ENCODE results near the gene PRDX4.
"Not testable (repeated sequence)": the region's sequence is repeated elsewhere in the genome, so short reads cannot be mapped to it uniquely, and the experiment has no call there.

The PRDX4 gene

GRCh38 chrX:23667239-23668177 lies at the start of gene PRDX4:
Gene PRDX4, plus strand, starts transcription at chrX:23667493. Its CDS starts 78 bp downstream, at chrX:23667571.
- DNase-seq, result peak; percentile 95

DNA sequence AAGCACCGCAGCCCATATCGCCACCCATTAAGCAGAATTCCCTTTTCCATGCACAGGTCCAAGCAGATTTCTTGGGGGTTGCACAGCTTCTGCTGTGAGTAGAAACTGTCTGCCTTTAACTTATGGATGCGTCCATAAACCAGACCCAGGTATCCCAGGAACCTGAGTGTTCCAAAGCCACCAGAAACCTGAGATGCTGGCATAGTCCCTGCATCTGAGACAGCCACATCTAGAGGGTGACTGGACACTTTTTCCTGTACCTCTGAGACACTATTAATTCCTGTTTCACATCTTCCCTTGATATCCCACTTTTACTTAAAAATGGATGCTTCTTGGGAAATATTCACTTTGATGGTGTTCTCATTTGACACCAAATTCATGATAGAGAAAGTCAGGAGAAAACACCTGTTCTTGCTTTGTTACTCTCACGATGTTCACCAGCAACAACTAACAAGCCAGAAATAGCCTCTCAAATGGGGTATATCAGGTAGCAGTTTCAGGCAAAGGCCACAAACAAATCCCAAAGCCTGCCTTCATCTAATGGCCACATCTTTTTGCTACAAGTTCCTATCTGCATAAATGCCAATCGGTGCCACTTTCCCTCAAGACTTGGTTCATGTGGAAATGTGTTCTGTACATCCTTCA lies 45.5 kb upstream of the PRDX4 start:
- DNase-seq, result no peak

GRCh38 chrX:23623797-23624196 lies 43.5 kb upstream of the PRDX4 start:
- DNase-seq, result no peak

DNA sequence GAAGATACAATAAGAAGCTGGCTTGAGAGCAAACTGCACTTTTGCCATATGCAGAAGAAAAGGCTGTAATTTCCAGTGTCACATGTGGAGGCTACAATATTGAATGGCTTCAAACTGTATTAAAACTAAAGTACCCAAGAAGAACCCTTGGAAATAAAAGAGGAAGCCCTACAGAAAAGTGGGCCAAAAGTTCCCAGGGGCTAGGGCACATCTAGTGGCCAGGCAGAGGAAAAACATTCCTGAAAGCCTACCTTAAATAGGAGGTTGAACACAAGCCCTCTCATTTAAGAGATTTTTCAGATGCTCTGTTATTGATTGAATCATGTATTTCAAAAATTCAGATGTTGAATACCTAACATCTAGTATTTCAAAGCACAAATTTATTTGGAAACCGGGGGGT lies 40.6 kb upstream of the PRDX4 start:
- no peak for DNase-seq

GRCh38 chrX:23628131-23628530 lies 39.2 kb upstream of the PRDX4 start:
- DNase-seq, result no peak

GRCh38 chrX:23631136-23631535 lies 36.2 kb upstream of the PRDX4 start:
- no peak for DNase-seq

DNA sequence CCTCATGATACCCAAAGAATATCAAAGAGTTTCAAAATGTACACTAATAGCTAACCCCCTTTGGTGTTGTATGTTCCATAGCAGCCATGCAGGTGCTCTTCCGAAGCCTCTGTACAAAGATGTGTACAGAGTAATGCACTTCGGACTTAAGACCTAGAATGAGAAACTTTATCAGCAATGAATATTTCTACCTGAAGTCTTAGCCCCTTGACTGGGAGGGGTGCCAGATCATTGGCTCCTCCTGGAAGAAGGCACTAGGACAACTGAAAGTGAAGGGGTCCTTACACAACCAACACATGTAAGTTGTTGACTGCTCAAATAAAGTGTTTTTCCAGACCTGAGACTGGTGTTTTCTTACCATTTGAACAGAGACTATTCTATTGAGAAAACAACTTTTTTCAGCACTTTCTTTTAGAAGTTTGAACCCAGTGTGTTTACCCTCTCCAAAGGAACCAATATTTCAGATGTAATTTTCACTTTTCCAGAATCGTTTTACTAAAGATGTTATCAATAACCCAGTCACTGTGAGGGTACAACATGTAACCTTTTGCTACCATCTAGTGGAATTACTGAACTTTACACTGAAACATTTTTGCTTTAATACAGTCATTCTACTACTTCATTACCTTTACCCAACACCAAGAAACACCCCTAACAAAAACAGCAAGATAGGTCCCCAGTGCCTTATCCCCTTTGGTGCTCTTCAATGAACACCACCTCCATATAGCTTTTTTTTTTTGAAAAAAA lies 33.3 kb upstream of the PRDX4 start:
- peak; percentile 36 for DNase-seq

DNA sequence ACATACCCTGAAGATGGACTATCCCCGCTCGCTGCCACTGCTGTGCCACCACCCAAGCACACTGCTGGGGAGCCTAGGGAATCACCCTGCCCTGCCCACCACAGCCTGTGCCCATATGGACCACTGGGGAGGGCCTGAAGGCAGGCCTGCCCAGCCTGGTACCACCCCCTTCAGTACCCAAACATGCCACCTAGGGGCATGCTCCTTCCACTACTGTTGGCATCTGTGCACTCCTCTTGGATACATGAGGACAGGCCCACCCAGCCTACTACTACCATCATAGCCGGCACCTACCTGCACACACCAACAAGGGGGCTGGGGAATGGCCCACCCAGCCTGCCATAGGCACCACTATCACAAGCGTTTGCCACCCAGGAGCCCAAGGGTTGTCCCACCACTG lies 30.1 kb upstream of the PRDX4 start:
- no peak for DNase-seq

GRCh38 chrX:23643020-23643419 lies 24.3 kb upstream of the PRDX4 start:
- no peak for DNase-seq

- DNase-seq, result no peak
Measured at GRCh38 chrX:23644744-23645143, 22.5 kb upstream of the PRDX4 start.

DNA sequence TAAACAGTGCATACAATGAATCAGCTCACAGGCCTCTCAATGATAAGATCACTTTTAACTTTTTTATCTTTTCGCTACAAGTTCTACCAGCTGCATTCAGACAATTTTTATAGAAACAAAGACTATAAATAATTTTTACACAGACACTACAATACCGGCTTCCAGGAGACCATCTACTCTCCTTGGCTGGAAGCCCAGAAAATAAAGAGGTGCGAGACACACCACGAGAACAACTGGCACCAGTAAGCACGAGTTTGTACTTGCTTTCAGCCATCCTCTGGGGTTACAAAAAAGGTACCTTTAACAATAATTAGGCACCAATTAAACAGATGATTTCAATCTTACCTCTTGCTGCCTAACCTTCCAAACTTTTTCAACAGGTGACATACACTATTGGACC lies 11.2 kb upstream of the PRDX4 start:
- DNase-seq, result no peak

DNA sequence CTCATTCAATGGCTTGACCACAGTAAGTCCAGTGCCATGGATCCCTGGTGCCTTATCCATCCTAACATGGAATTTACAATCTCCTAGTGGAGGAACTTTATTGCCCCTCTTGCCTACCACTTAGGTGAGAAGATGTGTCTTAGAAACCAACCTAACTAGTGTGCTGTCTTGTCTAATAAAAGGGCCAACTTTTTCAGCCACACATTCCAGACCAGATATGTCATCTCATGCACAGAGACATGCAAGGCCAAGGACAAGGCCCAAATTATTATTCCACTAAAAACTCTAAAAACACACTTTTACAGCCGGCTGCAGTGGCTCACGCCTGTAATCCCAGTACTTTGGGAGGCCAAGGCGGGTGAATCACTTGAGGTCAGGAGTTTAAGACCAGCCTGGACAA lies 10.6 kb upstream of the PRDX4 start:
- DNase-seq, result no peak

GRCh38 chrX:23659339-23659738 lies 8.0 kb upstream of the PRDX4 start:
- no peak for DNase-seq

- not testable (repeated sequence) for DNase-seq
Measured at GRCh38 chrX:23660083-23660765, 7.1 kb upstream of the PRDX4 start.

DNA sequence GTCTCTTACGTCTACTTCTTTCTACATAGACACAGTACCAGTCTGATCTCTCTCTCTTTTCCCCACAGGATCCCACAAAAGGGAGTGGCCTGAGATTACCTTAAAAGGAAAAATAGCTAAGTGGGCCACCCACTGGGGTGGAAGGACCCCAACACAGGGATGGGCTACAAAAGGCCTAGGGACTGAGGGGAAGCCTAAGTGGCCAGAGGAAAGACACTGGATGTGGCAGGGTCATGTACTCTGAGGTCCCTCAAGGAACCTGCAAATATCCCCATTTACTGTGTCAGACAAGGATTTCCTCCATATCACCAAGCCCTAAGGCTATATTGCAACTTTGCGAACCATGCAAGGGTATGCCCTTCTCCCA lies 6.5 kb upstream of the PRDX4 start:
- DNase-seq, result no peak

GRCh38 chrX:23661671-23662070 lies 5.6 kb upstream of the PRDX4 start:
- no peak for DNase-seq

- DNase-seq, result no peak
Measured at GRCh38 chrX:23662187-23662586, 5.1 kb upstream of the PRDX4 start.

DNA sequence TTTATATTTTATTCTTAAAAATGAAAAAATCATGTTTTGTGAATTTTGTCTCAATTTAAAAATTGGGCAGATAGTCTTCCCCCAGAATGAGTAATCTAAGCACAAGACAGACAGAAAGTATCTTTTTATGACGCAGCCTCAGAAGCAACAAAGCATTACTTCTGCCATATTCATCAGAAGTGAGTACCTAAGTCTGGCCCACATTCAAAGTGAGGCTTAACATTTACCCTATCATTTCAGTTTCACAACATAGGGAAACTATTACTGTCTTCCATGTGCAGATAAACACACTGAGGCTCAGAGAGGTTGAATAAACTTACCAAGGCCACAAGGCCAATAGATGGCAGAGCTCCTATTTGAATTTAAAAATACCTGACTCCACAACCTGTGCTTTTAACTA lies 4.4 kb upstream of the PRDX4 start:
- DNase-seq, result no peak

DNA sequence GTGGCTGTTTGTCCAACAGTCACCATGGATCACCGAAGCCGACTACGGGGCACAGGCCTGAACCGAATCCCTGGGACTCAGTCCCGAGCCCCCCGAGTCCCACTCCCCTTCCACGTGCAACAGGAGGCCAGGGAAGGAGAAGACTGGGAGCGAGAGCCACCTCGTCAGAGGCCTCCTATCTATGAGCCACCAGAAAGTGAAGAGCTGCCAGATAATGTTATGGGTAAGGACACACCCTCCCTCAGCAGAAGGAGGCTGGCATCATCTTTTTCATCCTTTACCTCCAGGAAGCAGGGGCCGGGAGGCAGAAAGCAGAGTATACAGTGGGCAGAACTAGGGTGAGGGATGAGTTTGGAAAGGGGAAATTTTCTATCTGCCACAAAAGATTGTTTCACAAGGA lies 2.8 kb upstream of the PRDX4 start:
- no peak for DNase-seq

DNA sequence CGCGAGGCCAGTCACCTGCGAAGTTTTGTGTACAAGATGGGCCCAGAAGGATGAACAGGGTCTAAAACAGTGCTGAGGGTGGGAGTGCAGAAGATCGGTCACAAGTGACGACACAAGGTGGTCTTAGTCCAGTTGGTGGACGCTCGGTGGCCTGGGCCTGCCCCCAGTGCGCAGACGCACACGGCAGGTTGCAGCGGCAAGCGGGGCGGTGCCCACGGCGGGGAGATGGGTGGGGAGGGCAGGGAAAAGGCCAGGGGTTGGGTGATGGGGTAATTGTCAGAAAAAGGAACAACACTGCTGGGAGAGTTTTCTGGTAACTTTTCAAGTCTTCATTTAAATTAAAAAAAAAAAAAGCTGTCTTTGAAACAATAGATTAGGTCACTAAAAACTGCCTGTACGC lies 1.0 kb upstream of the PRDX4 start:
- DNase-seq, result no peak

GRCh38 chrX:23668335-23668734 lies 1.0 kb downstream of the PRDX4 start:
- DNase-seq, result peak; percentile 26

- no peak for DNase-seq
Measured at GRCh38 chrX:23670528-23670927, 3.2 kb downstream of the PRDX4 start.

DNA sequence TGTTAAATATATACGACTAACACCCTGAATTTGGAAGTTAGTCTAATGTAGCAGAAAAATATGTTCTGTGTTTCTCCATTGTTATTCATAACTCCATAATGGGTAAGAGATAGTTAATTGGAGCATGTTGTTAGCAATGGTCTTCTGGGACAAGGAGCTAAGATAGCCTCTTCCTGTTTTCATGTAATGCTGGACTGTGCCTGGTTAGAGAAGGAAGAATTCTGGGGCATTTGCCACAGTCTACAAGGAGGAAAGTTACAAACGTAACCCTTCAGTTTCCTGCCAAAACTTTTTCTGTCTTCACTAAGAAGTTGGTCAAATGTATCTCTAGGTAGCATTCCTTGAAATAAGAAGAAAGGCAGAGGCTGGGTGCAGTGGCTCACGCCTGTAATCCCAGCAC lies 5.8 kb downstream of the PRDX4 start:
- DNase-seq, result no peak
